Activated naive CD8-positive, alpha-beta T cell treated with anti-CD3 and anti-CD28 coated beads, Interleukin-2, amount 50 U/mL, for 16 hours (primary cell): ENCODE data around the gene UPF3A.
"Not testable (repeated sequence)": the region's sequence is repeated elsewhere in the genome, so short reads cannot be mapped to it uniquely, and the experiment has no call there.

Experiments
- DNase-seq: peaks from one replicate; pipeline ENCODE4 v3.0.0-alpha.2; 2020; ENCODE audit warnings: low read depth, low spot score

Gene UPF3A

DNA sequence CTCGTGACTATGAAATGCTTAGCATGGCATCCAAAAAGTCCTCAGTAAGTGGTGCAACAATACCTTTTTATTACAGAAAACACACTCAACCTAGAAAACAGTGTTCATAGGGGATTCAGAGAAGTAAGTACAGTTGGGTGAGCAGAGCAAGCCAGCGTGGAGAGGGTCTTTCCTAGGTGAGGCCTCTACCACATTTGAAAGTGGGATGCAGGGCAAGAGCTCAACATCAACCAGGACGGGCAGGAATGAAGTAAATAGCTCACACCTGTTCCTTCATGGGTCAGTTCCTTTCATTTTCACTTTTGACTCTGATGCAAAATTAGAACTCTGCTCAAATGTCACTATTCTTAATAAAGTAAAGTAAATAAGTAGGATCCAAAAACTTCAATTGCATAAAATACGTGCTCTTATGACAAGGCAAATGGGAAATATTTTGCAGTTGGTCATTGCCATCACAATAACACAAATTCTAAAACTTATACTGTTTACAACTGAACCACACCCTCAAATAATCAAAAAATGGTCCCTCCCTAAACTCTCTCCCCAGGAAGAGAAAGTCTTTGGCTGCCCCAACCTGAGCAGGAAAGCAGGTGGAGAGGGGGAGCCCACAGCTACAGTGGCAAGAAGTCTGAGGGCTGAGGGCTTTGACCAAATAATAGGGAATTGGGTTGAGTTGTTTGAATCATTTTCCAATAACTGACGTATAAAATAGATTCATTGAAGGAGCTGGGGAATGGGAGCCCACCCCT is 53.1 kb downstream of the UPF3A start:
- no peak for DNase-seq

DNA sequence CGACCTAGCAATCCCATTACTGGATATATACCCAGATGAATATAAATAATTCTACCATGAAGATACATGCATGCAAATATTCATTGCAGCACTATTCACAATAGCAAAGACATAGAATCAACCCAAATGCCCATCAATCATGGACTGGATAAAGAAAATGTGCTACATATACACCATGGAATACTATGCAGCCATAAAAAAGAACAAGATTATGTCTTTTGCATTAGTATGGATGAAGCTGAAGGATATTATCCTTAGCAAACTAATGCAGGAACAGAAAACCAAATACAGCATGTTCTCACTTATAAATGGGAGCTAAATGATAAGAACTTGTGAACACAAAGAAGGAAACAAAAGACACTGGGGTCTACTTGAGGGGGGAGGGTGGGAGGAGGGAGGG is 55.1 kb downstream of the UPF3A start:
- not testable (repeated sequence) for DNase-seq

DNA sequence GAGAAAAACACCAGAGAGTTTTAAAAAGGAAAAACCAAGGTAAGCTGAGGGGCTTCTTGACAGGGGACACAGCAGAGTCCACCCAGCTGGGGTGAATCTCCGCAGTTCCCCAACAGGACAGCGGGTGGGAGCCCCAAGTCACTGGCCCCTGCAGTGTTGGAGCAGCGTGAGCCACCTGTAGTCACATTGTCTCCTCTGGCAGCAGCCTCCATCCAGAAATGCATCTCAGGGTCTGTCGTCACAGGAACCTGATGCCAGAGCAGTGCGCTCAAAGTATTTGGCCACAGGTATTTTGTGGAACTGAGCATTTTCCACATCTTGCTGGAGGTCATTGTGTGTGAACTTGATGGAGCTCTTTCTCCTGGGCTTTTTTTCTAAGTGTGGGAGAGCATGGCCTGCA is 57.6 kb downstream of the UPF3A start:
- no peak for DNase-seq

DNA sequence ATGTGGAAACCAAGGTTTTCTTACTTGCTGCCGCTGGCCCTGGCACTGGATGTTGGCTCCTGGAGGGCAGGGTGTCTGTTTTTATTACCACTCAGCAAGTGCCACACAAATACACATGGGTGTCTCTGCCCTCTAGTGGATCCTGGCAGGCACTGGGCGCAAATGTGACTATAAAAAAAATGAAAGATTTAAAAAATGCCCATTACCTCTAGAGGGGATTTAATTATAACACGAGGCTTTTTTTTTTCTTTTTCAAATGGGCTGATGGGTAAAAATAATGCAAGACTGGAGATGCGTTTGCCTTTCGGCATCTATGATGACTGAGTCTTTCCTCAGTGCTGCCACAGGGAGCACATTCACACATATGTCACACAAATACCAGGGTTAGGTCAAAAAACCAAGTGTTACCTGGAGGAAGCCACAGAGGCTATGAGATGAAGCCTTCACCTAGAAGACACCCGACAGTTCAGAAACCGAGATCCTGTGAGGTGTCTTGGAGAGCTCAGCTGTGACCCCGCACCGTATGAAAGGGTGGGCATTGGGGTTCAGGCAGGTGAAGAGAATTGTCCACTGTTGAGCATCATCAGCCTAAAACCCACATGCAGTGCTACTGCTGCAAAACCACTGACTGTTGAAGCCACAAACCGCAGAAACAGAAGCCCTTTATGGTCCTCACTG is 58.6 kb downstream of the UPF3A start:
- DNase-seq, result no peak

DNA sequence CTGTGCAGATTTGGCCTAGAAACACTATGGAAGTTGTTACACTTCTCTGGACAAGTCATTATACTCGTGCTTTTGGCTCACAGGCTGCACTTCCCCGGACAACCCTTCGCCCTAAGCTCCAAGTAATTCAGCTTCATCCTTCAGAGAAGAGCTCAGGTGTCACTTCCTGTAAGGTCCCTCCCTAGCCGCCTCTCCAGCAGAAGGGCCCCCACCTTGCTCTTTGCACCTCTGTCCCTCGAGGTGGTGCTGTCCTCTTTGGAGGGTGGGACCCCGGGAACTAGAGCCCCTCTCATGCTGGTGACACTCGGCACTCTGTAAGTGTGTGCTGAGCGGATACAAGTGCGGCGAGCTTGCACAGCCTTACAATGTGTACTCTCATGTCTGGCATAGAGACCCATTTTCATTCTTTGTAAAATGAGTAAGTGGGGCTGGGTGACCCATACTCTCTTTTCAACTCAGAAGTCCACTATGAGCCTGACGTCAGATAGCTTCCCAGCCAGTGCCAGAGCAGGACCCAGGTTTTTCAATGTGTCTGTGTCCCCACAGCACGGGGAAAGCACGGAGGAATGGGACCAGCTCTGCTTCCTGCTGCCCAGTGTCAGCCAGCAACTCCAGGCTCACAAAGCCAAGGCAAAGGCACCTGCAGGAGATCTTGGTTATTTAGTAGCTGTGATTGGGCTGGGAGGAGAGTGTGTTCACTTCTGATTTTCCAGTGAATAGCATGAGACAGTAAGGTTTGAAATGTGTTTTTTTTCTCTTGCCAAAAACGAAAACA is 59.8 kb downstream of the UPF3A start:
- no peak for DNase-seq

DNA sequence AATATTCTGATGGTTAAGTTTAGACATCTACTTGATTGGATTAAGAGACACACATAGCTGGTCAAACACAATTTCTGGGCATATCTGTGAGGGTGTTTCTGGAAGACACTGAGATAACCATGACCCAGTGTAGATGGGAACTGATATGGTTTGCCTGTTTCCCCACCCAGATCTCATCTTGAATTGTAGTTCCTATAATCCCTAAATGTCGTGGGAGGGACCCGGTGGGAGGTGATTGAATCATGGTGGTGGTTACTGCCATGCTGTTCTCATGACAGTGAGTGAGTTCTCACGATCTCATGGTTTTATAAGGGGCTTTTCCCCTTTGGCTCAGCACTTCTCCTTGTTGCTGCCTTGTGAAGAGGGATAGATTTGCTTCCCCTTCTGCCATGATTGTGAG is 65.9 kb downstream of the UPF3A start:
- not testable (repeated sequence) for DNase-seq

DNA sequence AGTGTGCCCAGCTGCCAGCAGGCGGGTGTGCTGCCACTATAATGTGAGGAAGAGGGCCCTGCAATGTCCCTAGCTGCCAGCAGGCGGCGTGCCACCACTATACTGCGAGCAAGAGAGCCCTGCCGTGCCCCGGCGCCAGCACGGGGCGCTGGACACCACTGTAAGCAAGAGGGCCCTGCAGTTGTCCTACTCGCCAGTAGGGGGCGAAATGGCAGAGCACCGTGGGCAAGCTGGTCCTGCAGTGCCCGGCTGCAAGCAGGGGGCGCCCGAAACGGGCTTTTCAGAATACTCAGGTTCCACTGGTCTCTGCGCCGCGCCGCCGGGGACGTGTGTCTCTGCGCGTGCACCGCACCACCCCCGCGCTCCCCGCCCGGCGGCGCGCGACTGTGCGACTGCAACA is 71.4 kb downstream of the UPF3A start:
- DNase-seq, result not testable (repeated sequence)

DNA sequence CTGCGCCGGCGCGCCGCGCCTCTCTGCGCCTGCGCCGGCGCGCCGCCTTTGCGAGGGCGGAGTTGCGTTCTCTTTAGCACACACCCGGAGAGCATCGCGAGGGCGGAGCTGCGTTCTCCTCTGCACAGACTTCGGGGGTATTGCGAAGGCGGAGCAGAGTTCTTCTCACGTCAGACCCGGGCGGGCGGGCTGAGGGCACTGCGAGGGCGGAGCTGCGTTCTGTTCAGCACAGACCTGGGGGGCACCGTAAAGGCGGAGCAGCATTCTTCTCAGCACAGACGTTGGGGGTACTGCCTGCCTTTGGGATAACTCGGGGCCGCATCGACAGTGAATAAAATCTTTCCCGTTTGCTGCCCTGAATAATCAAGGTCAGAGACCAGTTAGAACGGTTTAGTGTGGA is 72.0 kb downstream of the UPF3A start:
- not testable (repeated sequence) for DNase-seq
